Subcutaneous abdominal adipose tissue (tissue), 5 donors: ENCODE measurements around the gene ZBTB24.

ENCODE experiments used
- H3K27ac ChIP-seq: one replicate; pipeline ENCODE4 v1.7.0; 2013; ENCODE audit warnings: low read depth, mild to moderate bottlenecking, inconsistent platforms, low read length, moderate library complexity
- H3K27me3 ChIP-seq, 5 donors: one replicate each; pipeline ENCODE4 v1.7.0; 2013; ENCODE audit warnings: low read length in 5 of 5, inconsistent platforms in 1 of 5; ENCODE audit not compliant: control insufficient read depth in 5 of 5, insufficient read depth in 4 of 5
- H3K36me3 ChIP-seq, 5 donors: one replicate each; pipeline ENCODE4 v1.7.0; 2013; ENCODE audit warnings: low read length in 5 of 5; ENCODE audit not compliant: control insufficient read depth in 5 of 5, insufficient read depth in 5 of 5
- H3K4me1 ChIP-seq, 5 donors: one replicate each; pipeline ENCODE4 v1.7.0; 2013; ENCODE audit warnings: low read length in 5 of 5, mild to moderate bottlenecking in 3 of 5, moderate library complexity in 1 of 5; ENCODE audit not compliant: control insufficient read depth in 5 of 5, insufficient read depth in 5 of 5
- H3K4me3 ChIP-seq, 5 donors: one replicate each; pipeline ENCODE4 v1.7.0; 2013; ENCODE audit warnings: low read length in 5 of 5, low read depth in 1 of 5
- H3K9ac ChIP-seq, 5 donors: one replicate each; pipeline ENCODE4 v1.7.0; 2013; ENCODE audit warnings: low read length in 5 of 5, mild to moderate bottlenecking in 4 of 5, moderate library complexity in 3 of 5
- H3K9me3 ChIP-seq, 5 donors: one replicate each; pipeline ENCODE4 v1.7.0; 2013; ENCODE audit warnings: low read length in 5 of 5; ENCODE audit not compliant: control insufficient read depth in 5 of 5
- donor health status: healthy.
- donor health status: healthy.
- donor health status: healthy.
- donor health status: healthy.
- donor health status: healthy.

The ZBTB24 gene

DNA sequence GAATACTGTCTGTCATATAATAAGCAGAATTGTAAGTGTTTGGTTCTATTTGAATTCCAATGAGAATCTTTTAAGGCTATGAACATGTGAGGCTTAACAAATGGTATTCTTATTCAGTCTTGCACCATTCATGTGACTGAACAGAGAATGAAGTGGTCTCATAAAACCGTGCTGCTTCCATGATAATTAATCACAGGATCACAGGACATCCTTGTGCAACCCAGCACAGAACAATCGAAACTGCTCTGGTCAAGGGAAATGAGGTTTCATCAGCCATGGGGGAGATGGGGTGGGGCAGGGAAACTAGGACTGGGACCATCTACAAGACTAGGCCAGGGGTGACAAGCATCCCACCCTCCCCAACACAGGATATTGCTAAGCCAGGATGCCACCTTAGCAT lies 48.6 kb downstream of the ZBTB24 start:
- Histone ChIP-seq H3K4me1 (peaks cover 1 to 12% (median 3%) of the 10 kb centered on the region in 5 donors), H3K9ac (no peak overlapping the region), H3K9me3 (no peaks in the 10 kb centered on the region), H3K27me3 (no peaks in the 10 kb centered on the region), H3K27ac (no peak overlapping the region), H3K36me3 (no peaks in the 10 kb centered on the region), H3K4me3 (no peak overlapping the region)

- H3K27me3 ChIP-seq, result no peaks in the 10 kb centered on the region
- H3K36me3 ChIP-seq, result no peaks in the 10 kb centered on the region
- H3K9me3 ChIP-seq, result no peaks in the 10 kb centered on the region
- H3K4me3 ChIP-seq, result no peak overlapping the region
- H3K27ac ChIP-seq, result no peak overlapping the region
- no peak overlapping the region for H3K9ac ChIP-seq
- H3K4me1 ChIP-seq, result peaks cover 3 to 19% (median 14%) of the 10 kb centered on the region in 5 donors
Measured at GRCh38 chr6:109429496-109429895, 53.5 kb downstream of the ZBTB24 start.

- Histone ChIP-seq H3K4me3 (peak overlapping the region; percentile 1 to 47 (median 13)), H3K4me1 (peaks cover 3 to 21% (median 19%) of the 10 kb centered on the region in 5 donors), H3K27ac (no peak overlapping the region), H3K36me3 (no peaks in the 10 kb centered on the region), H3K9me3 (no peaks in the 10 kb centered on the region), H3K9ac (no peak overlapping the region), H3K27me3 (no peaks in the 10 kb centered on the region)
Measured at GRCh38 chr6:109428889-109429477, 54.0 kb downstream of the ZBTB24 start.

DNA sequence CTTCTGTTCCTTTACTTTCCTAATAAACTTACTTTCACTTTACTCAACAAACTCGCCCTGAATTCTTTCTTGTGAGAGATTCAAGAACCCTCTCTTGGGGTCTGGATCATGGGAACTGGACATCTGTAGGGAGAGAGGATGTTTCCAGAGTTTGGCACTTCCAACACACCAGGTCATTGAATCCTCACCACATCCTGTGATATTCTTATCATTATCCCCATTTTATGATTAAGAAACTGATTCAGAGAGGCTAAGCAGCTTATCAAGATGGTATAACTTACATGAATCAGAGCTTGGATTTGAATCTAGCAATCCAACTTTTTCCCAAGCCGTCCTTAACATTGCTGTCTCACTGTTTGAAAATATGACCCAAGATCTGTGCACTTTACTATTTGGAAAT lies 58.1 kb downstream of the ZBTB24 start:
- no peak overlapping the region for H3K4me3 ChIP-seq
- no peak overlapping the region for H3K9ac ChIP-seq
- no peaks in the 10 kb centered on the region for H3K9me3 ChIP-seq
- no peaks in the 10 kb centered on the region for H3K36me3 ChIP-seq
- no peaks in the 10 kb centered on the region for H3K27me3 ChIP-seq
- H3K27ac ChIP-seq, result no peak overlapping the region
- peaks cover 3 to 22% (median 19%) of the 10 kb centered on the region in 5 donors for H3K4me1 ChIP-seq

DNA sequence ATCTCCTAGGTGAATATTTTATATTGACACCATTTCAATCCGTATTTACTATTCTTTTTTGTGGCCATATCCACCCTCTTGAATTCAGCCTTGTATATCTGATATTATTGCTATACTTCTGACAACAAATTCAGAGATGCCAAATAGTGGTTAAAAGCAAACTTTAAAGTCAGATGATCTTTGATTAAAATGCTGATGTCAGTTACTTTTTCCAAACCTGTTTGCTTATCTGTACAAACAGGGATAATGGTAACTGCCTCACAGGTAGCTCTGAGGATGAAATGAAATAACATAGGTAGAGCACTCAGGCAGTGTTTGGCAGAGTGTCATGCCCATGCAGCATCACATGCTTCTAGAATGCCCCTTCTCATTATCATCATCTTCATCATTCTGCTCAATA lies 61.8 kb downstream of the ZBTB24 start:
- H3K27ac ChIP-seq, result no peak overlapping the region
- H3K4me1 ChIP-seq, result peaks cover 0 to 10% (median 8%) of the 10 kb centered on the region in 5 donors
- no peak overlapping the region for H3K4me3 ChIP-seq
- H3K9me3 ChIP-seq, result no peaks in the 10 kb centered on the region
- H3K9ac ChIP-seq, result no peak overlapping the region
- H3K36me3 ChIP-seq, result no peaks in the 10 kb centered on the region
- no peaks in the 10 kb centered on the region for H3K27me3 ChIP-seq

- H3K36me3 ChIP-seq, result no peaks in the 10 kb centered on the region
- peaks cover 0 to 10% (median 8%) of the 10 kb centered on the region in 5 donors for H3K4me1 ChIP-seq
- H3K27me3 ChIP-seq, result no peaks in the 10 kb centered on the region
- H3K27ac ChIP-seq, result no peak overlapping the region
- H3K9ac ChIP-seq, result no peak overlapping the region
- H3K9me3 ChIP-seq, result no peaks in the 10 kb centered on the region
- H3K4me3 ChIP-seq, result no peak overlapping the region
Measured at GRCh38 chr6:109420751-109421150, 62.3 kb downstream of the ZBTB24 start.

GRCh38 chr6:109417646-109418045 lies 65.4 kb downstream of the ZBTB24 start:
- H3K27ac ChIP-seq, result no peak overlapping the region
- no peaks in the 10 kb centered on the region for H3K9me3 ChIP-seq
- no peaks in the 10 kb centered on the region for H3K4me1 ChIP-seq
- no peak overlapping the region for H3K4me3 ChIP-seq
- no peak overlapping the region for H3K9ac ChIP-seq
- H3K27me3 ChIP-seq, result no peaks in the 10 kb centered on the region
- H3K36me3 ChIP-seq, result no peaks in the 10 kb centered on the region
